AG09309 (cell line): ENCODE data around the gene SCYGR4.
"Not testable (repeated sequence)": the region's sequence is repeated elsewhere in the genome, so short reads cannot be mapped to it uniquely, and the experiment has no call there.

Source experiments
- DNase-seq: peaks from one replicate; pipeline ENCODE4 v3.0.0-alpha.2; 2010; ENCODE audit warnings: low read depth
- H3K4me3 ChIP-seq: 2 replicates; pipeline ENCODE4 v1.5.1; 2011; ENCODE audit warnings: mild to moderate bottlenecking, low read depth, low read length, moderate library complexity; ENCODE audit not compliant: control insufficient read depth
- CTCF ChIP-seq: IDR thresholded peaks from 2 replicates; pipeline ENCODE4 v1.5.1; 2011; ENCODE audit warnings: mild to moderate bottlenecking, low read depth, low read length, inconsistent platforms; ENCODE audit not compliant: insufficient read depth, control insufficient read depth; ENCODE audit errors: missing control alignments

SCYGR4 gene

DNA sequence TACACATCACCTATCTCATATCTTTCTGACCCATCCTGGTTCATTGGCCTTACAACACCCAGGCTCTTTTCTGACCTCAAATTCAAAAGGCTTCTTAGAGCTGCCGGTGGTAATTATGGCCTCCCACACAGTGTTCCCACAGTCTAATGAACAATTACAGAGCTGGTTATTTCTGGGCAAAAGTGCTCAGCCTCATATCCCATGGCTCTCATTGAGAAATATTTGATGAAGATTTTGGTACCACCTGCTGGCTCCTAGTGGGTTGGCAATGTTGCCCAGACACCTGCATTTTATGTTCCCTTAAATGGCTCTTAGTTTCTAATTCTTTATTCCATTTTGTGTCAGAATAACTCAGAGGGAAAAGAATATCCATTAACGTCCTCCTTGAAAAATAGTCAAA lies 38.7 kb upstream of the SCYGR4 start:
- no peak for DNase-seq
- H3K4me3 ChIP-seq: no peak overlapping the region
- no peak for TF ChIP-seq CTCF

DNA sequence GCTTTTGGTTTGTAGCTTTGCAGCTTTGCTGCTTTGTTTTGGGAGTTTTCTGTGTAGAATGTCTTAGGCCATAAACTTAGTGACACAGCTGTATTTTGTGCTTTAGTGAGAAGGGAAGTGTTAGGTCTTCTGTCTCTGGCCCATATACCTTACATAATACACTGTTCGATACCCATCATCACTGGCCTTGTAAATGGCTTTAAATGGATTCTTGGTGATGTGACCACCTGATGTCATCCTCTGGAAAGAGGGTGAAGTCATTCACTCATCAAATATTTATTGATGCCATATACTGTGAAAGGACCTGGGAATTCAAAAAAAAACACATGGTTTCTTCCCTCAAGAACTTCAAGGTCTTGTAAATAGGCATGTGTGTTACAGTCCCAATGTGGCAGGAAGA lies 37.5 kb upstream of the SCYGR4 start:
- no peak for TF ChIP-seq CTCF
- DNase-seq: no peak
- H3K4me3 ChIP-seq: no peak overlapping the region

- no peak for TF ChIP-seq CTCF
- no peak overlapping the region for H3K4me3 ChIP-seq
- DNase-seq: no peak
Observed at GRCh38 chr2:227582369-227582768, 34.9 kb upstream of the SCYGR4 start.

DNA sequence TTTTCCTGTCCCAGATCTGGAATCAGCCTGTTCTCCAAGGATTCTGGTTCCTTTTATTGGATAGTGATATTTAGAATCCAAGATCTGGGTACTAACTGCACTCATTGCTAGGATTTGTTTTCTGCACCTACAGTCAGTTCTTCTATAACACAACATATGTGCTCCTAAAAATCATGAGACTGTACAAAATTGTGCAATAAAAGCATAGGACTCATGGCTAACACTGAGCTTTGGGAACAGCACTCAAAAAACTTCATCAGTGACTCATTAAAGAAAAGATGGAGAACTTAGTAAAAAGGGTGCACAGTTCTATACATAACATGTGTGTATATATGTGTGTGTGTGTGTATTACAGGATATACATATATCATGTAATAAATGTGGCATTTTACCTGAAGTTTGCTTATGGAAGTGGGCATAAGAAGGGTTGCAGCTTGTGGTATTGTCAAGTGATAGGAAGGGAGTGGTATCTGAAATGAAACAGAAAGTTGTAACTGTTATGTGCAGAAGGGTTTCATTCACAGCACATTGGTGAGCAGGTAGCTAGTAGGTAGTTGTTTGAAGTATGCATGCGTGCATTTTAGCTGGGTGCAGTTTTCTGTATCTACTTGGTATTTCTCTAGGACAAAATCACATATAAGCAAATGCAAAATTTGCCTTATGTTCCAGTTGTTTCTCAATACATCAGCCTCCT lies 24.5 kb upstream of the SCYGR4 start:
- no peak for TF ChIP-seq CTCF
- DNase-seq: no peak
- no peak overlapping the region for H3K4me3 ChIP-seq

- DNase-seq: no peak
- no peak overlapping the region for H3K4me3 ChIP-seq
- no peak for TF ChIP-seq CTCF
Observed at GRCh38 chr2:227595797-227596196, 21.5 kb upstream of the SCYGR4 start.

- no peak for DNase-seq
- no peak for TF ChIP-seq CTCF
- H3K4me3 ChIP-seq: no peak overlapping the region
Observed at GRCh38 chr2:227597036-227597435, 20.3 kb upstream of the SCYGR4 start.

DNA sequence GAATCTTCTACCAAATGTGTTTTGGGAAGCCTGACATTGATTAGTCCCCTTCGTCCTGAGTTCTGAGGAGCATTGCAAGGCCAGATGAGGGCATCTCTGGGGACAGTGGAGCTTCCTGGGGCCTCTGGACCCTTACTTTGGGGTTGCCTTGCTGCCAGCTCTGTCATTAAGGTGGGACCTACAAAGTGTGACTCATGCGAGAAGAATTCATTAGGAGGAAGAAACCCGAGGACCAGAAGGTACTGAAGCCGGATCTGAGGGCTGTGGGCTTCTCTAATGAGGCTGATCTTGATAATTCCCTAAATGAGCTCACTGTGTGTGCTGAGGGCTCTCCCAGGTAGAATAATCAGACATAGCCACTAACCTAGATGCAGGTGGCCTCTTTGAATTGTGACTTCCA lies 19.3 kb upstream of the SCYGR4 start:
- TF ChIP-seq CTCF: no peak
- no peak for DNase-seq
- H3K4me3 ChIP-seq: no peak overlapping the region

DNA sequence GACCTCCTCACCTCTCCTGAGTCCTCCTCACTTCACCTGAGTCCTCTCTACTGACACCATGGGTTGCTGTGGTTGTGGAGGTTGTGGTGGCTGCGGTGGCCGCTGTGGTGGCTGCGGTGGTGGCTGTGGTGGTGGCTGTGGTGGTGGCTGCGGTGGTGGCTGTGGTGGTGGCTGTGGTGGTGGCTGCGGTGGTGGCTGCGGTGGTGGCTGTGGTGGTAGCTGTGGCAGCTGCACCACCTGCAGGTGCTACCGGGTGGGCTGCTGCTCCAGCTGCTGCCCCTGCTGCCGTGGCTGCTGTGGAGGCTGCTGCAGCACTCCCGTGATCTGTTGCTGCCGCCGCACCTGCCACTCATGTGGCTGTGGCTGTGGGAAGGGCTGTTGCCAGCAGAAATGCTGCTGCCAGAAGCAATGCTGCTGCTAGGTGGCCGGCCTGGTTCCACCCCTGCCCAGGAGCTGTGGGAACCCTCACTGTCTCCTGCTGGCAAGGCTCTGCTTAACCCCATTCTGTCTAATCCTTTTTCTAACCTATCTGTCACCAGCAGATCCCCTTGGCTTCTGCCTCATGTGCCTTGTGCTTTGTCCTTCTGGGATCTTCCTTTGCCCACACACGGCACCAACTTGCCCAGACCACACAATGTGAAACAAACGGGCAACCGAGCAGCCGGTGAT lies 18.3 kb upstream of the SCYGR4 start, which contains the start of gene SCYGR2:
SCYGR2 (plus strand) TSS at position 59 of the 669 bp plus-strand sequence; CDS start at position 59, 0 bp downstream.
- DNase-seq, H3K4me3 ChIP-seq: not testable (repeated sequence)
